ENCODE results near the gene CCDC106. TPM values are rescaled to one million over a fixed set of nuclear protein-coding genes. Genes with fewer than 3 reads are reported as not detected.
A peak's percentile ranks its signal among the peaks of the same experiment; 100 is the strongest.

The CCDC106 gene
- total and polyA plus RNA-seq, 8 donors = 9.7 to 16.8 (median 14.7) TPM

DNA sequence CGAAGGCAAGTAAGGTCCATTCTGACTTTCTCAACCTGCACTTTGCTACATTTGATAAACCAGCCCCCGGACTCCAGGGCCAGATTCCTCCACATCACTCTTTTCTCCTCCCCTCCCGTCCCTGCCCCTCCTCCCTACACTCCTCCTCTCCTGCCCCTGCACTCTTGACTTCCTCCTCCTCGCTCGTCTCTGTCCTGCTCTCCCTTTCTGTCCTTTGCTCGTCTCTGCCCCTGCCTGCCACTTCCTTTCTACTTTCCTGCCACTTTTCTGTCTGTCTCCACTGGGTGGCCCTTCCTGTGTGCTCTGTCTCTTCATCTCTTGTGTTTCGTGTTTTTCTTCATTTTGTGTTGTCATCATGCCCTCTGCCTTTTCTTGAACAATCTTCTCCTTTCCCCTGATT is 13.8 kb downstream of the CCDC106 start:
- H3K27me3 ChIP-seq = no peaks in the 10 kb centered on the region
- ATAC-seq (no peak), DNase-seq (peak in 1 of 4 donors; percentile 1)
- peaks cover 4 to 79% of the 10 kb centered on the region in 2 donors for H3K36me3 ChIP-seq
- no peak overlapping the region for H3K4me3 ChIP-seq
- no peaks in the 10 kb centered on the region for H3K9me3 ChIP-seq
- H3K27ac ChIP-seq = no peak overlapping the region
- intact Hi-C loops (cut with DNase I) = no loop called here
- peaks cover 25 to 34% of the 10 kb centered on the region in 2 donors for H3K4me1 ChIP-seq
- TF ChIP-seq, protein P1, sequence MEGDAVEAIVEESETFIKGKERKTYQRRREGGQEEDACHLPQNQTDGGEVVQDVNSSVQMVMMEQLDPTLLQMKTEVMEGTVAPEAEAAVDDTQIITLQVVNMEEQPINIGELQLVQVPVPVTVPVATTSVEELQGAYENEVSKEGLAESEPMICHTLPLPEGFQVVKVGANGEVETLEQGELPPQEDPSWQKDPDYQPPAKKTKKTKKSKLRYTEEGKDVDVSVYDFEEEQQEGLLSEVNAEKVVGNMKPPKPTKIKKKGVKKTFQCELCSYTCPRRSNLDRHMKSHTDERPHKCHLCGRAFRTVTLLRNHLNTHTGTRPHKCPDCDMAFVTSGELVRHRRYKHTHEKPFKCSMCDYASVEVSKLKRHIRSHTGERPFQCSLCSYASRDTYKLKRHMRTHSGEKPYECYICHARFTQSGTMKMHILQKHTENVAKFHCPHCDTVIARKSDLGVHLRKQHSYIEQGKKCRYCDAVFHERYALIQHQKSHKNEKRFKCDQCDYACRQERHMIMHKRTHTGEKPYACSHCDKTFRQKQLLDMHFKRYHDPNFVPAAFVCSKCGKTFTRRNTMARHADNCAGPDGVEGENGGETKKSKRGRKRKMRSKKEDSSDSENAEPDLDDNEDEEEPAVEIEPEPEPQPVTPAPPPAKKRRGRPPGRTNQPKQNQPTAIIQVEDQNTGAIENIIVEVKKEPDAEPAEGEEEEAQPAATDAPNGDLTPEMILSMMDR (IDR thresholded peaks at IDR 0.05) = no peak

DNA sequence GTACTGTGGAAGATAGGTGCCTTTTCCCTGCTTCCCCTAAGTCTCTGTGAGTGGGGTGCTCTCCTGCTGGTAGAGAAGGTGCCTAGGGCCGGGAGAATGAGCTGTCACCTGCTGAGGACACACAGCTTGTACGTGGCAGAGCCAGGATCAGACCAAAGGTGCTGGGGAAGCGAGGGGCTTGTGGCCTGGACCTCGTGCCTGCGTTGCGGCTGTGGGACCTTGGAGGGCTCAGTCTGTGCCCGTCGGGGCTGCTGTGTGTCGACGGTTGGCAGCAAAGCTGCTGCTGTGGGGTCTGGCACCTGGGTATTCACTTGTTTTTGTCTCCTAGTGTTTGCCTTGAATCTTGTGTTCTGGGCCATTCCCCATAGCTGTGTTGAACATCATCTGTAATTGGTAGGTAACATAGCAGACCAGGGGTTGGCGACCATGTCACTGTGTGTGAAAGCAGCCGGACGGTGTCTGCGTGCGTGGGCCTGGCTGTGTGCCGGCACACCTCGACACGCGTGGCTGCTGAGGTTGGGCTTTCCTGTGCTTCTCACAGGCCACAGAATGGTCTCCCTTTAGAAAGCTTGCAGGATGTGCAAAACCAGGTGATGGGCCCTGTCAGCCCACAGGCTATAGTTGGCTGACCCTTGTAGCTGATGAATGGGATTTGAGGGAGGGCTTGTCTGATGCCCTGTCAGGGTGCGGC is 16.0 kb downstream of the CCDC106 start:
- Histone ChIP-seq H3K27ac (no peak overlapping the region), H3K27me3 (no peaks in the 10 kb centered on the region), H3K36me3 (peaks cover 4 to 98% of the 10 kb centered on the region in 2 donors), H3K9me3 (no peaks in the 10 kb centered on the region), H3K4me3 (no peak overlapping the region), H3K4me1 (peaks cover 4 to 12% of the 10 kb centered on the region in 2 donors)
- TF ChIP-seq, protein P1 (IDR thresholded peaks at IDR 0.05) = no peak
- DNase-seq (peak in 1 of 4 donors; percentile 54), ATAC-seq (no peak)
- intact Hi-C loops (cut with DNase I) = no loop called here

DNA sequence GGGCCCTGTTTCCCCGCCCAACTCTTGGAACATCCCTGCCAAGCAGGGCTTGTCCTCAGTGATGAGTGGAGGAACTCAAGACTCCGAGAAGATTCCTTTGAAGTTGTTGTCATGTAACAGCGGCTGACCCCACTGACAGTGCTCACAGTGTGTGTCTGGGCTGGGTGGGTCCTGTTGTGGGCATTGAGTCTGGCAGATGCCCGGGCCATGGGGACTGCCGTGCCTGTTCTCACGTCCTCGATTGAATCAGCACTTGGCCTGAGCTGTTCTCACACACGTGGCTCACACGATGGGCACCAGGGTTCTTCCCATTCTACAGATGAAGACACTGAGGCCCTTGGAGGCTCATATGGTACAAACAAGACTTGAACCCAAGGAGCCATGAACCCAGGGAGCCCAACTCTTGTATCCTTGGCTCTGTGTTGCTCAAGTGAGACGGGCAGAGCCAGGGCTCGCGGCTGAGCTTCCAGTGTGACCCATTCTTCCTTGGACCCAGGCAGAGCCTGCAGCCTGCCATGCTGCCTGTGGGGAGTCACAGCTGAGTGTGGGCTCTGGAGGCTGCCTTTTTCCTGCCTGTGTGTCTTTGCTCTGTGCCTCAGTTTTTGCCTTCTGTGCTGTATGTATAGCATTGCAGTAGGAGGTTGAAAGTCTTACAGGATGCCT is 18.5 kb downstream of the CCDC106 start:
- DNase-seq = peak in 1 of 4 donors; percentile 55
- Histone ChIP-seq H3K36me3 (peaks cover 4 to 100% of the 10 kb centered on the region in 2 donors), H3K9me3 (no peaks in the 10 kb centered on the region), H3K4me1 (peaks cover 0 to under 1% of the 10 kb centered on the region in 2 donors), H3K27me3 (no peaks in the 10 kb centered on the region), H3K4me3 (no peak overlapping the region), H3K27ac (no peak overlapping the region)
- TF ChIP-seq, protein P1 (IDR thresholded peaks at IDR 0.05) = no peak
- intact Hi-C loops (cut with DNase I) = no loop called here
- ATAC-seq = no peak

DNA sequence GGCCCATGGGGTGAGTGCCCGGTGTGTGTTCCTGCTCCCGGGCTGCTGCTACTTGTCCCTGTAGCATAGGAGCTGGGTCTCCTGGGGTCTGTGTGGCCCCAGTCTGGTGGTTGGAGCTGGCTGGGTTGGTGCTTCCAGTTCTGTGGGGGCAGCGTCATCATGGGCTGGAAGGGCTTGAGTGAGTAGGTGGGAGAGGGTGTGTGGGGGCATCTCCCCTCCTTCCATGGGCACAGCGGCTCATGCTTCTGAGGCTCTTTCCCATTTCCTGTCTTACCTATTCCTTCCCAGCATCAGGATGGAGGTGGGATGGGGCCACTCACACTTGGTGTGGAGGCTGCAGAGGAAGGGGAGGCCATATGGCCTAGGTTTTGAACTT is 19.0 kb downstream of the CCDC106 start:
- ATAC-seq = no peak
- TF ChIP-seq, protein P1 (IDR thresholded peaks at IDR 0.05) = no peak
- peaks cover 4 to 100% of the 10 kb centered on the region in 2 donors for H3K36me3 ChIP-seq
- no peak overlapping the region for H3K4me3 ChIP-seq
- no peaks in the 10 kb centered on the region for H3K9me3 ChIP-seq
- intact Hi-C loops (cut with DNase I) = no loop called here
- no peak overlapping the region for H3K27ac ChIP-seq
- H3K27me3 ChIP-seq = no peaks in the 10 kb centered on the region
- peaks cover 0 to 4% of the 10 kb centered on the region in 2 donors for H3K4me1 ChIP-seq
- peak in 1 of 4 donors; percentile 35 for DNase-seq

DNA sequence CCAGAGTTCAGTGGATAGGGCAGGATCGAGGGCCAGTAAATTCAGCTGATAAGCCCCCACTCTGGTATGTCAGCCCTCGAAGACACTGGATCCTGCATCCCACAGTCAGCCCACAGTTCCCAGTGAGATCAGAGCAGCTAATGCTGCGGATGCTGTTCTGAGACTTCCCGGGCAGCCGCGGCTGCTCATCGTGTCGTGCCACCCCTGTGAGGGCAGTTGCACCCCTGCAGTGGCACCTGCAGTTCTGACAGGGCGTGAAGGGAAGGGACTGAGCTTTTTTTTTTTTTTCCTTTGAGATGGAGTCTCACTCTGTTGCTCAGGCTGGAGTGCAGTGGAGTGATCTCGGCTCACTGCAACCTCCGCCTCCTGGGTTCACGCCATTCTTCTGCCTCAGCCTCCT is 19.5 kb downstream of the CCDC106 start:
- H3K36me3 ChIP-seq = peaks cover 4 to 100% of the 10 kb centered on the region in 2 donors
- no peak overlapping the region for H3K27ac ChIP-seq
- no peaks in the 10 kb centered on the region for H3K27me3 ChIP-seq
- peak in 1 of 4 donors; percentile 43 for DNase-seq
- H3K4me1 ChIP-seq = peaks cover 0 to 4% of the 10 kb centered on the region in 2 donors
- intact Hi-C loops (cut with DNase I) = no loop called here
- TF ChIP-seq, protein P1 (IDR thresholded peaks at IDR 0.05) = no peak
- H3K4me3 ChIP-seq = no peak overlapping the region
- H3K9me3 ChIP-seq = no peaks in the 10 kb centered on the region
- no peak for ATAC-seq

All from left lung (tissue), 10 donors.